ENCODE data around the gene PRC1. TPM values are rescaled to one million over a fixed set of nuclear protein-coding genes. Genes with fewer than 3 reads are reported as not detected.

The PRC1 gene
- total and polyA plus RNA-seq, 2 experiments from 2014 or later: 64.1 to 74.5 TPM

DNA sequence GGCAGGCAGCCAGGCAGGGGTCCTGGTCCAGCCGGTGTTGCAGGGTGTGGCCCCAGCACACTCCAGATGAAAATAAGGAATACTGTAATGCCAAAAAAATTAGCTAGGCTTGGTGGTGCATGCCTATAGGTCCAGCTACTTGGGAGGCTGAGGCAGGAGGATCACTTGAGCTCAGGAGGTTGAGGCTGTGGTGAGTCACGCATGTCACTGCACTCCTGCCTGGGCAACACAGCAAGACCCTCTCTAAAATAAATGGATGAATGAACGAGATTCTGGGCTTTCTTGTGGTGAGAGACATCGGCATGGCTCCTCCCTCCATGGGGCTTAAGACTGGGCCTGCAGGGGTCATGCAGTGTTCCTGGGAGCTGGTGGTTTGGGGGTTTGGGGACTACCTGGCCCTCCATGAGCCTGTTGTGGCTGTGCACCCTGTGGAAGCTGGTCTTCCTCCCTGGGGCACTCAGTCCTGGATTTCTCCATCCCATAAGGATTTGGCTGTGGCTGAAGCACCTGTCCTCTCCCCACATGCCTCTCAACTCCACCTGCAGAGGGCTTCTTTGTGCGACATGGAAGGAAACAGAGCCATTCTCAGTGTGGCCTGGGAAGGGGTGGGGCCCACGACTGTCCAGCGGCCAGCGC, 47.3 kb downstream of the PRC1 start:
- H3K27ac ChIP-seq: no peak overlapping the region

GRCh38 chr15:90946538-90946937, 47.8 kb downstream of the PRC1 start:
- Histone ChIP-seq H3K79me2 (ENCODE audit: insufficient read depth) (no peaks in the 10 kb centered on the region), H3K36me3 (ENCODE audit: low read depth) (peaks cover 30% of the 10 kb centered on the region), H4K20me1 (ENCODE audit: insufficient read depth) (no peaks in the 10 kb centered on the region), H3K9ac (no peak overlapping the region), H3K4me2 (ENCODE audit: unreplicated experiment) (no peak overlapping the region), H3K4me1 (ENCODE audit: insufficient read depth) (no peaks in the 10 kb centered on the region), H3K27ac (no peak overlapping the region), H3K4me3 (no peak overlapping the region), H3K27me3 (replicated peaks; ENCODE audit: insufficient read depth) (no peaks in the 10 kb centered on the region), H3K9me2 (ENCODE audit: insufficient read depth) (no peaks in the 10 kb centered on the region), H3F3A (ENCODE audit: insufficient read depth) (peaks cover 5% of the 10 kb centered on the region; the same call in 1 of the 2 replicates), H3K9me3 (ENCODE audit: low read depth) (no peaks in the 10 kb centered on the region), H2AFZ (no peak overlapping the region)
- TF ChIP-seq EZH2 (IDR thresholded peaks at IDR 0.05; ENCODE audit: insufficient read depth, poor library complexity, severe bottlenecking) (no peak), EZH2phosphoT487 (IDR thresholded peaks at IDR 0.05; ENCODE audit: insufficient read depth, low read depth) (no peak)
- no peak for DNase-seq
- in situ Hi-C loops (cut with MboI): no loop called here
- WGBS, 2 experiments (ENCODE audit: low coverage in 1 of 2, low lambda C conversion rate in 2 of 2, missing lambda C conversion rate in 2 of 2): 93% methylated on average over 16 of the region's 16 CpGs

More for the DNA sequence above, 47.3 kb downstream of the PRC1 start:
- DNase-seq: no peak
- H3F3A ChIP-seq (ENCODE audit: insufficient read depth): peaks cover 11% of the 10 kb centered on the region; the same call in 1 of the 2 replicates
- no peaks in the 10 kb centered on the region for H3K4me1 ChIP-seq (ENCODE audit: insufficient read depth)
- H3K9ac ChIP-seq: no peak overlapping the region
- no peaks in the 10 kb centered on the region for H3K9me2 ChIP-seq (ENCODE audit: insufficient read depth)
- no peak overlapping the region for H2AFZ ChIP-seq
- in situ Hi-C loops (cut with MboI): no loop called here
- peaks cover 28% of the 10 kb centered on the region for H3K36me3 ChIP-seq (ENCODE audit: low read depth)
- no peaks in the 10 kb centered on the region for H3K27me3 ChIP-seq (replicated peaks; ENCODE audit: insufficient read depth)
- H3K4me3 ChIP-seq: no peak overlapping the region
- no peak overlapping the region for H3K4me2 ChIP-seq (ENCODE audit: unreplicated experiment)
- 93 to 95% methylated on average over 8 of the region's 8 CpGs for WGBS, 2 experiments (ENCODE audit: low coverage in 1 of 2, low lambda C conversion rate in 2 of 2, missing lambda C conversion rate in 2 of 2)
- no peaks in the 10 kb centered on the region for H4K20me1 ChIP-seq (ENCODE audit: insufficient read depth)
- TF ChIP-seq EZH2 (IDR thresholded peaks at IDR 0.05; ENCODE audit: insufficient read depth, poor library complexity, severe bottlenecking) (no peak), EZH2phosphoT487 (IDR thresholded peaks at IDR 0.05; ENCODE audit: insufficient read depth, low read depth) (no peak)
- H3K9me3 ChIP-seq (ENCODE audit: low read depth): no peaks in the 10 kb centered on the region
- no peaks in the 10 kb centered on the region for H3K79me2 ChIP-seq (ENCODE audit: insufficient read depth)

DNA sequence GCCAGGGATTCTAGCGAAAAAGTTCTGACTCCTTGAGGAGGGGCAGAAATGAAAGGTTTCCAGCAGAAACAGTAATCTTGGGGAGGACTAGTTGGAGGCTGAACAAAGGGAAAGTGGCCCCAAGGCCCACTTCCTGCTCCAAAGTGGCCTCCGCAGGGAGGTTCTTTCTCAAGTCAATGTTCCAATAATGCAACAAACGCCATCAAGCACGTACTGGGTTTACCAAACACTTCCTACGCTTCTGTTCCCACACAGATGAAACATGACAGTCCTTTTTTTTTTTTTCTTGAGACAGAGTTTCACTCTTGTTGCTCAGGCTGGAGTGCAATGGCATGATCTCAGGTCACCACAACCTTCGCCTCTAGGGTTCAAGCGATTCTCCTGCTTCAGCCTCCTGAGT, 49.2 kb downstream of the PRC1 start:
- Histone ChIP-seq H3K36me3 (ENCODE audit: low read depth) (peaks cover 43% of the 10 kb centered on the region), H3K4me3 (no peak overlapping the region), H3K4me2 (ENCODE audit: unreplicated experiment) (no peak overlapping the region), H4K20me1 (ENCODE audit: insufficient read depth) (no peaks in the 10 kb centered on the region), H2AFZ (no peak overlapping the region), H3K79me2 (ENCODE audit: insufficient read depth) (no peaks in the 10 kb centered on the region), H3K9ac (no peak overlapping the region), H3K9me2 (ENCODE audit: insufficient read depth) (no peaks in the 10 kb centered on the region), H3K27ac (no peak overlapping the region), H3K4me1 (ENCODE audit: insufficient read depth) (no peaks in the 10 kb centered on the region), H3F3A (ENCODE audit: insufficient read depth) (no peaks in the 10 kb centered on the region), H3K27me3 (replicated peaks; ENCODE audit: insufficient read depth) (no peaks in the 10 kb centered on the region), H3K9me3 (ENCODE audit: low read depth) (no peaks in the 10 kb centered on the region)
- in situ Hi-C loops (cut with MboI): no loop called here
- DNase-seq: no peak
- WGBS, 2 experiments (ENCODE audit: low coverage in 1 of 2, low lambda C conversion rate in 2 of 2, missing lambda C conversion rate in 2 of 2): 96 to 98% methylated on average over 7 of the region's 7 CpGs
- TF ChIP-seq EZH2 (IDR thresholded peaks at IDR 0.05; ENCODE audit: insufficient read depth, poor library complexity, severe bottlenecking): no peak
- TF ChIP-seq EZH2phosphoT487 (IDR thresholded peaks at IDR 0.05; ENCODE audit: insufficient read depth, low read depth): no peak

DNA sequence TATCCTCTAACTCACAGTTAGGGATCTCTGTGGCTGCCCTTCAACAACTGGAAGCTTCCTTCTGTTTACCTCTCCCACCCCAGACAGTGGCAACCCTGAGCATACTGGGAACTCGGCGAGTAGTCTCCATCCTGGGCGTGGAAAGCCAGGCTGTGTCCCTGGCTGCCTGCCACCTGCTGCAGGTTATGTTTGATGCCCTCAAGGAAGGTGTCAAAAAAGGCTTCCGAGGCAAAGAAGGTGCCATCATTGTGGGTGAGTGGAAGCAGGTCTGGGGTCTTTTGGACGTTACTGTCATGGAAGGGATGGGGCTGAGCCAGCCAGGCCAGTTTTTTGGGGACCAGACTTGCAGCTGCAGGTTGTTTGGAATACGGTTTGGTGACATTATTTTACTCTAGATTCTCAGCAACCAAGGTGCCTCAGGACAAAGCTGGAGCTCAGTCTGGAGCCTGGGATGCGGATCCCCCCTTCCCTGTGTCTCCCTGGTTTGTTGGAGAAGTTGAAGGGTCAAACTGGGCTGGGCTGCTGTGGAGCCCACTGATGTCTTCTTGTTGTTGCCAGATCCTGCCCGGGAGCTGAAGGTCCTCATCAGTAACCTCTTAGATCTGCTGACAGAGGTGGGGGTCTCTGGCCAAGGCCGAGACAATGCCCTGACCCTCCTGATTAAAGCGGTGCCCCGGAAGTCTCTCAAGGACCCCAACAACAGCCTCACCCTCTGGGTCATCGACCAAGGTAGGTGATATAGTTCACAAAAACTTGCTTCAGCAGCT, 51.8 kb downstream of the PRC1 start:
- peaks cover 8% of the 10 kb centered on the region; the same call in 1 of the 2 replicates for H3K79me2 ChIP-seq (ENCODE audit: insufficient read depth)
- TF ChIP-seq EZH2 (IDR thresholded peaks at IDR 0.05; ENCODE audit: insufficient read depth, poor library complexity, severe bottlenecking): no peak
- TF ChIP-seq EZH2phosphoT487 (IDR thresholded peaks at IDR 0.05; ENCODE audit: insufficient read depth, low read depth): no peak
- no peaks in the 10 kb centered on the region for H3K9me2 ChIP-seq (ENCODE audit: insufficient read depth)
- DNase-seq: no peak
- H3K27me3 ChIP-seq (replicated peaks; ENCODE audit: insufficient read depth): no peaks in the 10 kb centered on the region
- no peak overlapping the region for H2AFZ ChIP-seq
- no peaks in the 10 kb centered on the region for H3F3A ChIP-seq (ENCODE audit: insufficient read depth)
- no peak overlapping the region for H3K27ac ChIP-seq
- no peaks in the 10 kb centered on the region for H3K9me3 ChIP-seq (ENCODE audit: low read depth)
- no peak overlapping the region for H3K4me2 ChIP-seq (ENCODE audit: unreplicated experiment)
- H3K4me3 ChIP-seq: no peak overlapping the region
- WGBS, 2 experiments (ENCODE audit: low coverage in 1 of 2, low lambda C conversion rate in 2 of 2, missing lambda C conversion rate in 2 of 2): 85% methylated on average over 12 of the region's 12 CpGs
- H3K9ac ChIP-seq: no peak overlapping the region
- no peaks in the 10 kb centered on the region for H4K20me1 ChIP-seq (ENCODE audit: insufficient read depth)
- in situ Hi-C loops (cut with MboI): no loop called here
- peaks cover 54% of the 10 kb centered on the region for H3K36me3 ChIP-seq (ENCODE audit: low read depth)
- no peaks in the 10 kb centered on the region for H3K4me1 ChIP-seq (ENCODE audit: insufficient read depth)
